ENCODE results near the gene MARVELD1. TPM values are rescaled to one million over a fixed set of nuclear protein-coding genes. Genes with fewer than 3 reads are reported as not detected.

Gene MARVELD1
- total RNA-seq, 1 donor from 2014 or later: 59.5 TPM

DNA sequence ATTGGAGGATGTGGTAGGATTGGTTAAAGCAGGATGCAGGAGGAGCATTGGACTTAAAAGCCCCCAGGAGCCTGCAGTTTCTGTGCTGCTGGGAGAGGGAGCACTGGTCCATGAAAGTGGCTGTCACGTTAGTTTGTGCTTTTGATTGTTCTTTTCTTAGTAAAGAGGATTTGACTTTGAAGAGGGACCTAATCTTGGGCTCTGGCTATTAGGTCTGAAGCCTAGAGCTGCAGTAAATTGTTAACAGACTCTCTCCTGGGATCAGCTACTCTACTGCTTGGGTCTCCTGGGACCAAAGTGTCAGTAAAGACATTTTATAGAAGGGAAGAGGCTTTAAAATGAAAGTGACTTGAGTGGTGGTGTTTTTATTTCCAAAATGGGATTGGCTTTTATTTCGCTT is 27.1 kb downstream of the MARVELD1 start:
- DNase-seq (ENCODE audit: low spot score) (no peak), ATAC-seq (no peak)
- intact Hi-C loops (cut with DNase I): no loop called here

DNA sequence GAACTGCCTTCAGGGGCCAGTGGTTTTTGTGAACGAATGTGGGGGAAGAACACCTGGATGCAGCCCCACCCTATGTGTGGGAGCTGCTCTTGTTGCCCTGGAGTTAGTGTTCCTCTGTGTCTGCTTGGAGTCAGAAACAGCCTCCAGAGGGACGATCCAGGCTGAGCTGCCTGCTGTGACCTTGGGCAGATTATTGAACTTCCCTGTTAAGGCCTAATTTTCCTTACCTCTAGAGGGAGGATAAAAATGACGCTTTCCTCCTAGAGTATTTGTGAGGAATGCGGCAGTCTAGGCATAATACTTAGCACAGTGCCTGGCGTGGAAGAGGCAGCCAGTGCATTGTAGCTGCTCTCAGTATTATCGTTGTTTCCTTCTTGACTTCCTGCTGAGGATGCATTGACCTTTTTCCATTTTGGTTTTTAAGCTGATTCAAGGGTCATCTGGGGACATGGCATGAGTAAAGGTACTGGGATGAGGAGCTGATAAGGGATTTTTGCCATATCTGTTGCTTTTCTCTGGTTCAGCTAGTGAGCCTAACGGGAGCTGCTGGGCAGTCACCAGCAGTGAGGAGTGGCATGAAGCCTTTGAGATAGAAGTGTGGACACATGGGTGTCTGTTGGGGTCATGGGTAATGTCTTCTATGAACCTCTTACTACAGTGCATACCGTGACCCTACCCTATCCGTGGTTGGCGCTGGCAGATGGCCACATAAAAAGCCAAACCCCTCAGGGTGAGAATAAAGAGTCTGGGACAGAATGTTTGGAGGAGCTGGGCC is 29.8 kb downstream of the MARVELD1 start:
- DNase-seq (ENCODE audit: low spot score) (peak; percentile 53), ATAC-seq (peak; percentile 33)
- intact Hi-C loops (cut with DNase I): no loop called here

DNA sequence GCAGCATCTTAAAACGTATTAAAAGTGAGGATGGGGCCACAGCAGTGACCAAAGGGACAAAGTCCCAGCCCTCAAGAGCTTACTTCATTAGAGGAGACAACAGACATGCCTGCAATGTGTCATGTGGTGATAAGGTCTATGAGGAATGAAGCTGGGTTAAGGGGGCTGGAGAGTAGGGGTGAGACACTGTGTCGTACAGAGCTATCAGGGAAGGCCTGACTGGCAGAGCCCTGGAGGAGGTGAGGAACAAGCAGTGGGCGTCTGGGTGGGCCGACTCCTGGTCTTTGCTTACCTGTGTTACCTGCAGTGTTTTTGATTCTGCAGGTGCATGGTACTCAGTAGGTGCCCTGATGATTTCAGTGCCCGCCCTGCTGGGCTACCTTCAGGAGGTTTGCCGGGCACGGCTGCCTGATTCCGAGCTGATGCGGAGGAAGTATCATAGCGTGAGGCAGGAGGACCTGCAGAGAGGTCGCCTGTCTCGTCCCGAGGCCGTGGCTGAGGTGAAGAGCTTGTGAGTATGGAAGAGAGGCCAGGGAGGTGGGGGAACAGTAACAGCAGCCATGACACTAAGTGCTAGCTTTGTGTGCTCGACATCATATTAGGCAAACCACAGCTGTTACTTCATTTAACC is 31.0 kb downstream of the MARVELD1 start:
- peak; percentile 55 for DNase-seq (ENCODE audit: low spot score)
- intact Hi-C loops (cut with DNase I): loop anchor here (5.0 kb wide), 1 partner anchor 1918 kb away; no protein-coding TSS in a partner anchor
- ATAC-seq: no peak

DNA sequence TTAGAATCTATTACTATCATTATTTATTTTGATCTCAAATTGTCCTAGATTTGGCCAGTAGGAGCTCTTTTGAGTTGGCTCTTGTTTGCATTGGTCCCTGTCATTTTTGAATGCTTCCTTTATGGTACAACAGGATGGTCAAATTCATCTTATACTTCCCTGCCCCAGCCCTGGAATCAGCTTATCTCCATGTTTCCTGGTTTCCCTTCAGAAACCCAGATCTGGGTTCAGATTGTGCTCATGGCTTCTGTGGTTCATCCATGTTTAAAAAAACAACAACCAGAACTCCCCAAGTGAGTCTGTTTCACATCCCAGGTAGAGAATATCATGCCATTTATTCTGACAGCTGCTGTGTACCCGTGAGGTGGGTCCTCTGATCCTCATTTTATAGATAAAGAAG is 34.0 kb downstream of the MARVELD1 start:
- DNase-seq (ENCODE audit: low spot score) (no peak), ATAC-seq (no peak)
- intact Hi-C loops (cut with DNase I): loop anchor here (5.0 kb wide), 1 partner anchor 1915 kb away; no protein-coding TSS in a partner anchor

DNA sequence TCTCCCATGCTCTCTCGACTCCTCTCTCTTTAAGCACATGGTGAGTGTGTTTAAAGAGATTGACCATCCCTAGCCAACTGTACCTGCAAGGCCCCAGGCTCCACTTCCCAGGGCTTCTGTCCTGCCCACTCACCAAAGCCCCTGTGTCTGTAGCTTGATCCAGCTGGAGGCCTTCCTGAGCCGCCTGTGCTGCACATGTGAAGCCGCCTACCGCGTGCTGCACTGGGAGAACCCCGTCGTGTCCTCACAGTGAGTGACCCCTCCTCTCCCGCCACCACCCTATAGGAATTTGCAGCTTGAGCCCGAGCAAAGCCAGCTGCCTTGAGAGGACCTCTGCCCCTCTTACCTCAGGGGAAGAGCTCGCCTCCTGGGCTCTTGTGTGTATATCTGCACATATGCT is 34.6 kb downstream of the MARVELD1 start:
- intact Hi-C loops (cut with DNase I): loop anchor here (5.0 kb wide), 1 partner anchor 1914 kb away; no protein-coding TSS in a partner anchor
- ATAC-seq (no peak), DNase-seq (ENCODE audit: low spot score) (no peak)

DNA sequence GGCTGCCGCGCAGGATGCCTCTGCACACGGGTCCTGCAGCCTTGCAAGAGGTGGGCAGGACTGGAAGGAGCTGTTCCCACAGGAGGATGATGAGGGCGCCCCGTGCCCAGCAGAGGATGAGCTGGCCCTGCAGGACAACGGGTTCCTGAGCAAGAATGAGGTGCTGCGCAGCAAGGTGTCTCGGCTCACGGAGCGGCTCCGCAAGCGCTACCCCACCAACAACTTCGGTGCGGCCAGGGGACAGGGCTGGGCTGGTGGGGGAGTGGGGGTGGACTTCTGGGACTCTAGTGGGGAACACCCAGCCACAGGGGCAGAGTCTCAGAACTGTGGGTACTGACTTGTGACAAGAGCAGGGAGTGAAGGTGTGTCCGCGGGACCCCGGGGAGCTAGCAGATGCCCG is 39.4 kb downstream of the MARVELD1 start:
- no peak for ATAC-seq
- no peak for DNase-seq (ENCODE audit: low spot score)
- intact Hi-C loops (cut with DNase I): loop anchor here (5.0 kb wide), 1 partner anchor 731 kb away; no protein-coding TSS in a partner anchor

DNA sequence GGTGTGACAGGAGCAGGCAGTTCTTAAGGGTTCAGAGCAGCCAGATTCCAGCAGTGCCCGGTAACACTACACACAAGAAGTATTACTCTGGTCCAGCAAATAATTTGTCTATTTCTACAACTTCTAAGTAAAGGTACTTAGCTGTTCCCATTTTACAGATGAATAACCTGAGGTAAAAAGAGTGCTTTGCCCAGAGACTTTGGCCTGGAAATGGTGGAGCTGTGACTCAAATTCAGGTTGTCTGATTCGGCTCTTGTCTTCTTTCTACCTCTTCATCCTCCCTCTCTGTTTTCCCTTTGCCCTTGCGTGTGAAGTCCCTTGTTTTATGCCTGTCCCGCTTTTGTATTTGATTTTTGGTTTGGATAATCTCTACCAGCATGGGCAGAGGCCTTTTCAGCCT is 41.2 kb downstream of the MARVELD1 start:
- DNase-seq (ENCODE audit: low spot score) (no peak), ATAC-seq (no peak)
- intact Hi-C loops (cut with DNase I): loop anchor here (5.0 kb wide), 2 partner anchors 113 to 732 kb away; no protein-coding TSS in a partner anchor

DNA sequence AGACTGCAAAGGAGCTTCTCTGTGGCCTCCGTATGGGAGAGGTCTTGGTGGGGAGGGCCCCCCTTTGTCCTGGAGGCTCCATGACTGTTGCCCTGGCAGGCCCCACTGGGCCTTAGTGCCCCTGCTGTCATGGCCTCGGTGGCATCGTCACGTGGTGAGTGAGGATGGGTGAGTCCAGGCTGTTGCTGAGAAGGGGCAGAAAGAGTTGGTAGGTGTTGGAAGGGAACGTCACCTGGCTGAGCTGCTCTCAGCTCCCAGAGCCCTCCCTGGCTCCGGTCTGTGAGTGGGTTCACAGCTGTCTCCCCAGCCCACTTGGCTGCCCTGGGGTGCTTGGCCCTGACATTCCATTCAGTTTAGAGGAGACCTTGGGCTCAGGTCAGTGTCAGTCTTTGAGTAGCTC is 42.2 kb downstream of the MARVELD1 start:
- no peak for DNase-seq (ENCODE audit: low spot score)
- no peak for ATAC-seq
- intact Hi-C loops (cut with DNase I): loop anchor here (5.0 kb wide), 1 partner anchor 112 kb away; no protein-coding TSS in a partner anchor

DNA sequence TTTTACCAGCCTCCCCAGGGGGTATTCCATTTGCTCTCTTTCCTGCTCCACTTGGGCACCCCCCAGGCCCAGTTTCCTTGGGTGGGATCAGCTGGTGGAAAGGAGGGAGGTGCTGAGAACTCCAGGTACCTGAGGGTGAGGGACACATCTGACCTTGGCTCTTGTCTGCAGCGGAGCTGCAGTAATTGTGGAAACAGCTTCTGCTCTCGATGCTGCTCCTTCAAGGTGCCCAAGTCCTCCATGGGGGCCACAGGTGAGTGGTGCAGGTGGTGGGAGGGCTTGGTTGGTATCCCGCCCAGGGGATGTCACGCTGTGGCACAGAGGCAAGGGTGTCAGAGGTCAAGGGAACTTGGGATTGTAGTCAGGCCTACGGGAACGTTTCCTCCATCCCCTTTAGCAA is 43.9 kb downstream of the MARVELD1 start:
- intact Hi-C loops (cut with DNase I): loop anchor here (5.0 kb wide), 1 partner anchor 110 kb away; no protein-coding TSS in a partner anchor
- DNase-seq (ENCODE audit: low spot score): no peak
- no peak for ATAC-seq

DNA sequence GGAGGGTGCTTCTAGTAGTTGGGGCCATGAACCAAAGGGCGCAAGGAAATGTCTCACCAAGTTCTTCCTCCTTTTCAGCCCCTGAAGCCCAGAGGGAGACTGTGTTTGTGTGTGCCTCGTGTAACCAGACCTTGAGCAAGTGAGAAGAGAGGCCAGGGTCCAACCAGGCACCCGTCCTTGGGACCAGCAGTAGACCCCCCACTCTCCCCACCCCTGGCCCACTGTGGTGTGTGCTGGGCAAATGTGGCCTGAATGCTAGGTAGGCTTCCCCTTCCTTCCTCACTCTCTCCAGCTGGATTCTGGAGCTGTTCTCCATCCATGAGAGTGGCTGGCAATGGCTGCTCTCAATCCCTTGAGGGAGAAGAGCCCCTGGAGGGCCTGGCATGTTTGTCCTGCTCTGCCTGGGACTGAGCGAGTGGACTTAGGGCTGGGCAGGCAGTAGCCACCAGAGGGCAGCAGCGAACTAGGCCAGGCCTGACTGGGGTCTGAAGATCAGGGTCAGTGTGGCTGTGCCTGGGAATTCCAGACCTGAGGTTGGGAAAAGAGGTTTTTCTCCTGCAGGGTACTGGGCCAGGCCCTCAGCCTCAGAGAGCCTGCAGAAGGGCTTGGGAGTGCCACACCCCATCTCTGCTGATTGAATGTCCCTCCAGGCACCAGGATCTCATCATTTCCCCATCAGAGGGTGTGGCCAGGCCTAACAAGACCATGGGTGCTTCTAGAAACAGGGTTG is 45.8 kb downstream of the MARVELD1 start:
- ATAC-seq (peak; percentile 83), DNase-seq (ENCODE audit: low spot score) (peak; percentile 89)
- intact Hi-C loops (cut with DNase I): loop anchor here (5.0 kb wide), 1 partner anchor 108 kb away; no protein-coding TSS in a partner anchor

DNA sequence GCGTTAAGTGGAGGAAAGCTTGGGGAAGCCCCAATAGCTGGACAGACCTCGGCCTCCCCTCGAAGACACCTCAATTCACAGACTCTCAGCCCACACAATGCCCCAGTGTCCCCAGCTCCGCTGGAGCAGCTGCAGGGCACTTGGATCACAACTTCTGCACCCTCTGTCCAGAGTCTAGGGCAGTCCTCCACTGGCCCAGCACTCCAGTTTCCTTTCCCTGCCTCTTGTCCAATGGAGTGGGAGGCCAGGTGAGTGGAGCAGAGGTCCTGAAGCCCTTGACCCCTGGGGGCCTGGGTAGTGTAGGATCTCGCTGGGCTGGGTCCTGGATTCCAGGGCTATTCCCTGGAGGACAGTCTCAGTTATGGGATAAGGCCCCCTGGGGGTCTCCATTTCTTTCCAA is 46.4 kb downstream of the MARVELD1 start:
- no peak for ATAC-seq
- intact Hi-C loops (cut with DNase I): loop anchor here (1.0 to 5.0 kb wide), 2 partner anchors 107 to 284 kb away; no protein-coding TSS in a partner anchor
- no peak for DNase-seq (ENCODE audit: low spot score)

DNA sequence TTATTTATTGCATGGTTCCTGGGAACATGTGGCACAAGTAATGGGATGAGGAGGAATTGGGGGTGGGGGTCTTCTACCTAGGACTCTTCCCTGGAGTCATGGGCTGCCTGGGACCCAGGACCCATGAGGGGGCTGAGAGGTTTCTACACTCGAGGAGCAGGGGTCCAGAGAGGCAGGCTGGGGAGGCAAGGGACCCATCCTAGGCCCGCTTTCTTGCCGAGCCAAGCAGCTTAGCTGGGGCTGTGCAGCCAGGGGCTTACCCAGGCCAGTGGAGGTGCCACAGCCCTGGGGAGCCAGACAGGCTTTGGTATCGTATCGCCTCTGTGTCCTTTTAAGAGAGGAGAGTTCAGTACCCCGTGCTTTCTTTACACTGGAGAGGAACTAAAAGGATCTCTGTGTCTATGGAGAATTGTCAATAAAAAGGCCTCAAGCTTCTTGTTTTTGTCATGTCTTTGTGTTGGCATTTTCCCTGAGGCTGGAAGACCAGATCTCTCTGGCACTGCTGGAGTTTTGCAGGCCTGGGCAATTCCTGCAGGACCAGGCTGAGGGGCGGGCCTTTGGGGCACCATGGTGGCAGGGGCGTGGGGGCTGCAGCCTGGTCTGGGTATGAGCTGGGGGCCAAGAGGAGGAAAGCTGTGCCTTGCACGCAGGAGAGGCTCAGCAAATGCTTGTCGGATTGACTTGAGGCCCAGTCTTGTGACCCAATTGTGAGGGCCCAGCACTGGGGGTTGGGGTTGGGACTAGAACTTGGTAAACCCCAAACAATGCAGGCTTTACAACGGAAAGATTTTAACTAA is 47.1 kb downstream of the MARVELD1 start:
- no peak for ATAC-seq
- no peak for DNase-seq (ENCODE audit: low spot score)
- intact Hi-C loops (cut with DNase I): loop anchor here (1.0 kb wide), 1 partner anchor 284 kb away; no protein-coding TSS in a partner anchor

DNA sequence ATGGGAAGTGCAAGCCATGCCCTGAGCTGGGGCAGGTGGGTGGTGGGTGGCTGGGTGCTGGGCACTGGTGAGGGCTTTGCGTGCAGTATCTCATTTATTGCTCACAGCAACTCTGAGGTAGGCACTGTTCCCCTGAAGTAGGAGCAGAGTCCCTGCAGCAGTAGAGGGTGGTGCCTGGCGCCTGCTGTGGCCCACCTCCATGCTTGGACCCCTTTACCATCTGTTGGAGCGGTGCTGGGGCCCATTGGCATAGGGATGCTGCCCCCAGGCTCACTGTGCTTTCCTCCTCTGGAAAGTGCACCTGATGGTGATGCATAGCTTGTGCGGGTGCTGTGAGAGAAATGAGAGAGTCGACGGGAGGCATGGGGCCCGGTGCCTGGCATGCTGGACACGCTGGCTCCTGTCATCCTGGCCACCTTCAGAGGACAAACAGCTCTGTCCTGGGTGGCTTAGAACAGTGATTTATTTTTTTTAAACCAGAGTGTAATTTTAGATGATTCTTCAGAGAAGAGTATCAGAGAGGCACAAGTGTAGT is 47.9 kb downstream of the MARVELD1 start:
- no peak for DNase-seq (ENCODE audit: low spot score)
- no peak for ATAC-seq
- intact Hi-C loops (cut with DNase I): no loop called here

DNA sequence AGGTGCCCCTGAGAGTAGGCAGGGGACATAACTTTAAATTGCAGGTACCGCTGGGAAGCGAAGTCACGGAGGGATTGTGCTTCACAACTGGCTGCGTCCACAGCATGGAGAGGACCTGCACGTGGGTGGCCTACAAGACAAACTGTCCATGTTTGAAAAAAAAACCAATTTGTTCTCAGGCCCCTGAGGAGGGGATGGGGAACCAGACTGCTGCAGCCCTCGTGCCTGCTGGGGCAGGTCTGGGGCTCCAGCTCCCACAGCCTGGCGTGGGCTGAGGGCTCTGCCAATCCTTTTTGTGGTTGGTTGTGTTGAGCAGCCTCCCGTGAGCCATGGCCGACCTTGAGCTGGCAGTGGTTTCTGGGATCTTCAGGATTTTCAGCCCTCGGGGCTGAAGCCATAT is 48.5 kb downstream of the MARVELD1 start:
- DNase-seq (ENCODE audit: low spot score) (no peak), ATAC-seq (no peak)
- intact Hi-C loops (cut with DNase I): no loop called here

DNA sequence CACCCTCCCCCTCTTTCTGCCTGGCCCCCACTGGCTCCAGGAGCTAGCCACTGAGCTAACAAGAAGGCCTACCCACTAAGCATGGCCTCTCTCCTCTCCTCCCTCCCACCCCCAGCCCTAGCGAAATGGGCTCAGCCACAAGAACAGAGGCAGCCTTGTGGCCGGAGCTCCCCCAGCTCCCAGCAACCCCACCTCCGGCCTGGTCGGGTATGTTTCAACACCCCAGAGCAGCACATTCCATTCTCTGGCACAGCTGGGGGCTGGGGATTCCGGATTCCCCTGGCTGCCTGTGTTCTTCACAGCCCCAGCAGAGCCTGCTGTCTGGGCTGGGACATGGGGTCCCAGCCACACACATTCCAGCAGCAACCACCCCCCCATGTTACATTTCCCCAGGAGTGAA is 49.3 kb downstream of the MARVELD1 start:
- intact Hi-C loops (cut with DNase I): no loop called here
- DNase-seq (ENCODE audit: low spot score) (no peak), ATAC-seq (peak; percentile 61)

DNA sequence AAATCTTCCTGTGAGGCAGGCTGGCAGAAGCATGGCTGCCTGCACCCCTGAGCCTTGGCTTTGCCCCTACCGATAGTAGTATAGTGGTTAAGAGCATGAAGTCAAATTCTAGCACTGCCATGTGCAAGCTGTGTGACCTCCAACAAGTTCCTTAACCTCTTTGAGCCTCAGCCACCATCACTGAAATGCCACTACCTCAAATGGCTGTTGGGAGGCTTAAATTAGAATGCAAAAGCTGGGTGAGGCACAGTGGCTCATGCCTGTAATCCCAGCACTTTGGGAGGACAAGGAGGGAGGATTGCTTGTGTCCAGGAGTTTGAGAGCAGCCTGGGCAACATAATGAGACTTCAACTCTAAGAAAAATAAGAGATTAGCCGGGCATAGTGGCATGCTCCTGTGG is 49.9 kb downstream of the MARVELD1 start:
- no peak for ATAC-seq
- intact Hi-C loops (cut with DNase I): no loop called here
- DNase-seq (ENCODE audit: low spot score): no peak

DNA sequence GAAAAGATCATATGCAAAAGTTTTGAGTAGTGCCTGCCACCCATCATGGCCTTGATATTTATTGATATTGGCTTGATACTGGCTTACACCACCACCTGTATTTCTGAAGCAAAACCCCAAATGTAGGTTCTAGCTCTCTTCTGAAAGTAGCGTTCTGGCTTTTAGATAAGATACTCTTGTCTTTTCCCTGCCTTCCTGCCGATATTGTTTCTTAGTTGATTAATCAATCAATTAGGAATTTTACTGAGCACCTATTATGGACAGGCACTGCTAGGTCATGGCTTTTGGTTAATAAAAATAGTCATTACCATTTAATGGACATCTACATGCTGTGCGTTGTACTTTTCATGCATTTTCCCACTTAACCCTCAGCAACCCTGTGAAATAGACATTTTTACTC is 50.4 kb downstream of the MARVELD1 start:
- intact Hi-C loops (cut with DNase I): no loop called here
- DNase-seq (ENCODE audit: low spot score) (no peak), ATAC-seq (no peak)

DNA sequence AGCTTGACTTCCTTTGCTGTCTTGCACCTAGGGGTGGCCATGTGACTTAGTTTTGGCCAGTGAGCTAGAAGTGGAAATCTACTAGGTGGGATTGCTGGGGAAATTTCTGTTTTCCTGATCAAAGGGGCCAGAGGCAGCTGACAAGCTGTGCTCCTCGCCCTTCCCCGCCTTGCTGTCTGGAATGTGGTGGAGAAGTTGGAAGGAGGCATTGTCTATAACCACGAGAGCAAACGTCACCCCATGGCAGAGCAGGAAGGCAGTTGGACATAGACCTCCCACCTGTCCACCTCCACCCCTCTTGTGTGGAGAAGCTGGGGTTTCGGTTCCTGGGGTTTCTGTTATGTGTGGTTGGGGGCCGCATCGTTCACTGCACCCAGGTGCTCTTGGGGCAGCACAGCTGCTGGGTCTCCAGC is 51.0 kb downstream of the MARVELD1 start:
- DNase-seq (ENCODE audit: low spot score): no peak
- peak; percentile 60 for ATAC-seq
- intact Hi-C loops (cut with DNase I): no loop called here

Data from sciatic nerve (tissue), 2 donors.